Spleen (tissue), 7 donors: ENCODE measurements around the gene TMEM131L.

Experiments used
- POLR2A ChIP-seq, 3 donors: fragments of 450-650 bp; IDR thresholded peaks; one replicate each; pipeline ENCODE4 v1.5.1; 2017; ENCODE audit warnings: antibody characterized with exemption in 3 of 3, mild to moderate bottlenecking in 1 of 3
- POLR2AphosphoS5 ChIP-seq, 3 donors: sonication (generic); formaldehyde crosslinking; IDR thresholded peaks; one replicate each; pipeline ENCODE4 v1.5.1; 2017; ENCODE audit warnings: antibody characterized with exemption in 3 of 3
- TF ChIP-seq, protein P1 (sequence below), 11 experiments: fragments of 200-600 bp in 7 of 11; fragments of 450-650 bp in 4 of 11; sonication (generic) in 4 of 11; IDR thresholded peaks in 8 of 11; conservative IDR thresholded peaks in 3 of 11; 1 replicate in 7 of 11; 2 replicates in 4 of 11; pipeline versions ENCODE4 v1.4.0 to v1.8.0; 2016 to 2021; ENCODE audit warnings: antibody characterized with exemption in 11 of 11, inconsistent platforms in 4 of 11, mild to moderate bottlenecking in 1 of 11
- donor health status: DM: no; HTN: no; CAD: no; lungs with moderate emphysema.
- donor health status: DM: no; HTN: no; CAD: no.
- donor health status: DM: no; HTN: no; CAD: no.

DNA sequence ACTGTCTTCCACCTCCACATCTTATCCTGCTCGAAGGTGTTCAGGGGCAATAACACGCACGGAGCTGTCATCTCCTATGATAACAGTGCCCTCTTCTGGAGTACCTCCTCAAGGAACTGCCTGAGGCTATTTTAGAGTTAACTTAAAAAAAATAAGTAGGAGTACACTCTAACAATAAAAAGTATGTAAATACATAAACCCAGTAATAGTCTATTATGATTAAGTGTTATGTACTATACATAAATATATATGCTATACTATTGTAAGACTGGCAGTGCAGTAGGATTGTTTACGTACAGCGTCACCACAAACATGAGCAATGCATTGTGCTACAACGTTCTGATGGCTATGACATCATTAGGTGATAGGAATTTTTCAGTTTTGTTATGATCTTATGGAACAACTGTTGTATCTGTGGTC, 183.4 kb downstream of the TMEM131L start:
- TF ChIP-seq, protein P1, sequence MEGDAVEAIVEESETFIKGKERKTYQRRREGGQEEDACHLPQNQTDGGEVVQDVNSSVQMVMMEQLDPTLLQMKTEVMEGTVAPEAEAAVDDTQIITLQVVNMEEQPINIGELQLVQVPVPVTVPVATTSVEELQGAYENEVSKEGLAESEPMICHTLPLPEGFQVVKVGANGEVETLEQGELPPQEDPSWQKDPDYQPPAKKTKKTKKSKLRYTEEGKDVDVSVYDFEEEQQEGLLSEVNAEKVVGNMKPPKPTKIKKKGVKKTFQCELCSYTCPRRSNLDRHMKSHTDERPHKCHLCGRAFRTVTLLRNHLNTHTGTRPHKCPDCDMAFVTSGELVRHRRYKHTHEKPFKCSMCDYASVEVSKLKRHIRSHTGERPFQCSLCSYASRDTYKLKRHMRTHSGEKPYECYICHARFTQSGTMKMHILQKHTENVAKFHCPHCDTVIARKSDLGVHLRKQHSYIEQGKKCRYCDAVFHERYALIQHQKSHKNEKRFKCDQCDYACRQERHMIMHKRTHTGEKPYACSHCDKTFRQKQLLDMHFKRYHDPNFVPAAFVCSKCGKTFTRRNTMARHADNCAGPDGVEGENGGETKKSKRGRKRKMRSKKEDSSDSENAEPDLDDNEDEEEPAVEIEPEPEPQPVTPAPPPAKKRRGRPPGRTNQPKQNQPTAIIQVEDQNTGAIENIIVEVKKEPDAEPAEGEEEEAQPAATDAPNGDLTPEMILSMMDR (IDR thresholded peaks at IDR 0.05 in 8 of 11, conservative IDR thresholded peaks at IDR 0.05 in 3 of 11) = peak in 2 of 11 experiments; percentile 9 to 17
- TF ChIP-seq POLR2AphosphoS5 (IDR thresholded peaks at IDR 0.05) (no peak), POLR2A (IDR thresholded peaks at IDR 0.05) (no peak)
